Measurements from ENCODE around the gene PRDM4.

Gene PRDM4
- total RNA-seq = 49.6 to 71.2 (median 66.3) reads per million in 3 experiments

- DNase-seq = peak; percentile 92
These were observed at the start of gene PRDM4 for GRCh38 chr12:107760809-107761501. Gene PRDM4 (minus strand): TSS chr12:107761137. CDS start chr12:107760515, 622 bp downstream.

GRCh38 chr12:107807471-107808150 is 46.7 kb upstream of the PRDM4 start:
- DNase-seq = no peak

- no peak for DNase-seq
These were observed 44.7 kb upstream of the PRDM4 start for GRCh38 chr12:107805488-107806180.

GRCh38 chr12:107803092-107803491 is 42.2 kb upstream of the PRDM4 start:
- no peak for DNase-seq

GRCh38 chr12:107801150-107801549 is 40.2 kb upstream of the PRDM4 start:
- no peak for DNase-seq

GRCh38 chr12:107798580-107798979 is 37.6 kb upstream of the PRDM4 start:
- DNase-seq = no peak

- DNase-seq = no peak
These were observed 33.5 kb upstream of the PRDM4 start for GRCh38 chr12:107794451-107794850.

- no peak for DNase-seq
These were observed 30.6 kb upstream of the PRDM4 start for GRCh38 chr12:107791465-107792089.

- DNase-seq = no peak
These were observed 27.9 kb upstream of the PRDM4 start for GRCh38 chr12:107788690-107789458.

- no peak for DNase-seq
These were observed 27.3 kb upstream of the PRDM4 start for GRCh38 chr12:107788281-107788680.

- no peak for DNase-seq
These were observed 22.8 kb upstream of the PRDM4 start for GRCh38 chr12:107783406-107784376.

GRCh38 chr12:107782067-107782466 is 21.1 kb upstream of the PRDM4 start:
- no peak for DNase-seq

- no peak for DNase-seq
These were observed 19.4 kb upstream of the PRDM4 start for GRCh38 chr12:107780298-107780697.

GRCh38 chr12:107779077-107779831 is 18.3 kb upstream of the PRDM4 start:
- DNase-seq = no peak

GRCh38 chr12:107778383-107779025 is 17.6 kb upstream of the PRDM4 start:
- no peak for DNase-seq

- no peak for DNase-seq
These were observed 15.2 kb upstream of the PRDM4 start for GRCh38 chr12:107776171-107776570.

GRCh38 chr12:107775093-107775721 is 14.3 kb upstream of the PRDM4 start:
- DNase-seq = no peak

- DNase-seq = no peak
These were observed 13.6 kb upstream of the PRDM4 start, which contains the start of gene ASCL4 for GRCh38 chr12:107774349-107775029. Gene ASCL4 (plus strand): TSS chr12:107774704. CDS start chr12:107775219, 515 bp downstream.

- DNase-seq = no peak
These were observed 6.5 kb upstream of the PRDM4 start for GRCh38 chr12:107767466-107767865.
